Astrocyte (in vitro differentiated cells and primary cell): ENCODE results near the gene CHL1.

Source experiments
- EZH2 ChIP-seq: IDR thresholded peaks from 2 replicates; pipeline ENCODE4 v1.6.1; 2012; ENCODE audit warnings: mild to moderate bottlenecking, low read length, inconsistent platforms; ENCODE audit not compliant: insufficient read depth
- TF ChIP-seq, protein P1 (sequence below): IDR thresholded peaks from 2 replicates; pipeline ENCODE4 v1.5.1; 2011; ENCODE audit warnings: low read depth, mild to moderate bottlenecking, inconsistent platforms, low read length, moderate library complexity; ENCODE audit not compliant: insufficient read depth

DNA sequence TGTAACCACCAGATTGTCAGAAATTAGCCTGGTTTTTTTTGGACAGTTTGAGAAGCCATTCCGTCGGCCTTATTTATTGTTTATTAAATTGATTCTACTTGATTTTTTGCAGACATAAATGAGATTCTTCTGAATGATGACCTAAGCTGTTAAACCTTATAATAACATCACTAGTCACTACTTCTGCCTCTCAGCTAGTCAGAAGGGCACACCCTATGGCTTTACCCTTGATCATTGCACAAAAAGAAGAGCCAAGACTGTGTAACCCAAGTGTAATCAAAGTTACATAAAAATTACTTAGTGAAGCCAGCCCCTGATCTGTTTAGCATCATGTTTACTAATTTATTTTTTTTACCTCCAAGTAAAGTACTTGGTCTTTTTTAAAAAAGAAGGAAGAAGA, 64.3 kb downstream of the CHL1 start:
- no peak for TF ChIP-seq EZH2
- TF ChIP-seq, protein P1, sequence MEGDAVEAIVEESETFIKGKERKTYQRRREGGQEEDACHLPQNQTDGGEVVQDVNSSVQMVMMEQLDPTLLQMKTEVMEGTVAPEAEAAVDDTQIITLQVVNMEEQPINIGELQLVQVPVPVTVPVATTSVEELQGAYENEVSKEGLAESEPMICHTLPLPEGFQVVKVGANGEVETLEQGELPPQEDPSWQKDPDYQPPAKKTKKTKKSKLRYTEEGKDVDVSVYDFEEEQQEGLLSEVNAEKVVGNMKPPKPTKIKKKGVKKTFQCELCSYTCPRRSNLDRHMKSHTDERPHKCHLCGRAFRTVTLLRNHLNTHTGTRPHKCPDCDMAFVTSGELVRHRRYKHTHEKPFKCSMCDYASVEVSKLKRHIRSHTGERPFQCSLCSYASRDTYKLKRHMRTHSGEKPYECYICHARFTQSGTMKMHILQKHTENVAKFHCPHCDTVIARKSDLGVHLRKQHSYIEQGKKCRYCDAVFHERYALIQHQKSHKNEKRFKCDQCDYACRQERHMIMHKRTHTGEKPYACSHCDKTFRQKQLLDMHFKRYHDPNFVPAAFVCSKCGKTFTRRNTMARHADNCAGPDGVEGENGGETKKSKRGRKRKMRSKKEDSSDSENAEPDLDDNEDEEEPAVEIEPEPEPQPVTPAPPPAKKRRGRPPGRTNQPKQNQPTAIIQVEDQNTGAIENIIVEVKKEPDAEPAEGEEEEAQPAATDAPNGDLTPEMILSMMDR, result no peak
